Panc1 (cell line): ENCODE results near the gene CYCS. TPM values are rescaled to one million over a fixed set of nuclear protein-coding genes. Genes with fewer than 3 reads are reported as not detected.

ENCODE experiments used
- ATAC-seq: fragments of 200-7000 bp; cut with Tn5 transposase; 2 replicates; pipeline ENCODE4 v1.9.1; 2020; ENCODE audit warnings: mild to moderate bottlenecking, moderate library complexity
- BruUV-seq: library from RNA; stranded (reverse); fragments of 400-500 nt; replicated peaks from 2 replicates; lab custom pipeline; 2021; lab: Mats Ljungman, UMichigan
- CTCF ChIA-PET: fragments of 300-600 bp; sonication (Branson Sonifier 250); formaldehyde crosslinking; loops from one replicate; lab custom pipeline; 2022; ENCODE audit warnings: antibody characterized with exemption; lab: Charles Lee
- POLR2A ChIA-PET: fragments of 300-600 bp; sonication (Branson Sonifier 250); formaldehyde crosslinking; loops from one replicate; lab custom pipeline; 2022; ENCODE audit warnings: antibody characterized with exemption; lab: Charles Lee
- DNase-seq: peaks from one replicate; pipeline ENCODE4 v3.0.0-alpha.2; 2010; ENCODE audit warnings: low read depth, low spot score
- H3K27ac ChIP-seq: 2 replicates; pipeline ENCODE4 v1.5.1; 2011; ENCODE audit warnings: mild to moderate bottlenecking, low read length, inconsistent platforms
- H3K27me3 ChIP-seq: fragments of 200-500 bp; sonication (Bioruptor generic); 2 replicates; pipeline ENCODE4 v1.6.0; 2014; ENCODE audit warnings: low read length, inconsistent platforms; ENCODE audit not compliant: control insufficient read depth, insufficient read depth
- H3K36me3 ChIP-seq: fragments of 200-500 bp; sonication (Bioruptor generic); 2 replicates; pipeline ENCODE4 v1.5.1; 2014; ENCODE audit warnings: inconsistent platforms, mild to moderate bottlenecking, low read length, moderate library complexity; ENCODE audit not compliant: control insufficient read depth, insufficient read depth
- H3K4me1 ChIP-seq: 2 replicates; pipeline ENCODE4 v1.5.1; 2011; ENCODE audit warnings: inconsistent platforms, mild to moderate bottlenecking, low read length, moderate library complexity; ENCODE audit not compliant: control insufficient read depth, insufficient read depth
- H3K4me3 ChIP-seq, 2 experiments: 2 replicates each; pipeline ENCODE4 v1.5.1; 2011 to 2012; ENCODE audit warnings: low read depth in 2 of 2, low read length in 2 of 2, mild to moderate bottlenecking in 2 of 2, inconsistent platforms in 1 of 2, moderate library complexity in 1 of 2
- H3K9me3 ChIP-seq: fragments of 200-500 bp; sonication (Bioruptor generic); 2 replicates; pipeline ENCODE4 v1.5.1; 2014; ENCODE audit warnings: low read depth, mild to moderate bottlenecking, inconsistent platforms, low read length, moderate library complexity; ENCODE audit not compliant: control insufficient read depth, insufficient read depth
- CTCF ChIP-seq: fragments of 450-650 bp; IDR thresholded peaks from 2 replicates; pipeline ENCODE4 v1.5.1; 2017; ENCODE audit warnings: mild to moderate bottlenecking
- POLR2AphosphoS5 ChIP-seq: IDR thresholded peaks from 2 replicates; pipeline ENCODE4 v1.6.1; 2012; ENCODE audit warnings: mild to moderate bottlenecking, low read depth, low read length, moderate library complexity
- SIN3A ChIP-seq: IDR thresholded peaks from 2 replicates; pipeline ENCODE4 v1.6.1; 2012; ENCODE audit warnings: low read depth, mild to moderate bottlenecking, low read length, moderate library complexity, borderline replicate concordance; ENCODE audit not compliant: insufficient read depth
- TCF7L2 ChIP-seq: IDR thresholded peaks from 2 replicates; pipeline ENCODE4 v1.6.1; 2011; ENCODE audit warnings: mild to moderate bottlenecking, low read depth, low read length, inconsistent platforms
- in situ Hi-C: cut with HindIII; loops from 2 replicates; pipeline ENCODE4 v1.10.0; 2016; ENCODE audit warnings: low sequenced_read_pairs, low pct_unique_long_range_greater_than_20kb
- intact Hi-C: fragments of 100-400 bp; cut with micrococcal nuclease; formaldehyde crosslinking; loops from one replicate; pipeline ENCODE4 v1.10.0; 2022; ENCODE audit not compliant: unreplicated experiment
- total RNA-seq: library from RNA; stranded (reverse); gene quantifications from one replicate; pipeline ENCODE4 v1.2.1, GENCODE V29; 2021; ENCODE audit not compliant: unreplicated experiment
- TF ChIP-seq, protein P1 (sequence below), 2 experiments: IDR thresholded peaks; 2 replicates each; pipeline ENCODE4 v1.6.1; 2011 to 2012; ENCODE audit warnings: low read depth in 2 of 2, control low read depth in 1 of 2, low read length in 1 of 2, mild to moderate bottlenecking in 1 of 2, moderate library complexity in 1 of 2; ENCODE audit not compliant: insufficient read depth in 1 of 2

CYCS gene
- total RNA-seq, 1 experiment from 2014 or later: 245 TPM

- Histone ChIP-seq H3K4me3 (no peak overlapping the region), H3K4me1 (no peaks in the 10 kb centered on the region), H3K27ac (no peak overlapping the region), H3K27me3 (peaks cover 6% of the 10 kb centered on the region; the same call in 1 of the 2 replicates), H3K36me3 (no peaks in the 10 kb centered on the region), H3K9me3 (no peaks in the 10 kb centered on the region)
- TF ChIP-seq TCF7L2 (no peak), CTCF (no peak), POLR2AphosphoS5 (no peak), SIN3A (no peak)
- TF ChIP-seq, protein P1, sequence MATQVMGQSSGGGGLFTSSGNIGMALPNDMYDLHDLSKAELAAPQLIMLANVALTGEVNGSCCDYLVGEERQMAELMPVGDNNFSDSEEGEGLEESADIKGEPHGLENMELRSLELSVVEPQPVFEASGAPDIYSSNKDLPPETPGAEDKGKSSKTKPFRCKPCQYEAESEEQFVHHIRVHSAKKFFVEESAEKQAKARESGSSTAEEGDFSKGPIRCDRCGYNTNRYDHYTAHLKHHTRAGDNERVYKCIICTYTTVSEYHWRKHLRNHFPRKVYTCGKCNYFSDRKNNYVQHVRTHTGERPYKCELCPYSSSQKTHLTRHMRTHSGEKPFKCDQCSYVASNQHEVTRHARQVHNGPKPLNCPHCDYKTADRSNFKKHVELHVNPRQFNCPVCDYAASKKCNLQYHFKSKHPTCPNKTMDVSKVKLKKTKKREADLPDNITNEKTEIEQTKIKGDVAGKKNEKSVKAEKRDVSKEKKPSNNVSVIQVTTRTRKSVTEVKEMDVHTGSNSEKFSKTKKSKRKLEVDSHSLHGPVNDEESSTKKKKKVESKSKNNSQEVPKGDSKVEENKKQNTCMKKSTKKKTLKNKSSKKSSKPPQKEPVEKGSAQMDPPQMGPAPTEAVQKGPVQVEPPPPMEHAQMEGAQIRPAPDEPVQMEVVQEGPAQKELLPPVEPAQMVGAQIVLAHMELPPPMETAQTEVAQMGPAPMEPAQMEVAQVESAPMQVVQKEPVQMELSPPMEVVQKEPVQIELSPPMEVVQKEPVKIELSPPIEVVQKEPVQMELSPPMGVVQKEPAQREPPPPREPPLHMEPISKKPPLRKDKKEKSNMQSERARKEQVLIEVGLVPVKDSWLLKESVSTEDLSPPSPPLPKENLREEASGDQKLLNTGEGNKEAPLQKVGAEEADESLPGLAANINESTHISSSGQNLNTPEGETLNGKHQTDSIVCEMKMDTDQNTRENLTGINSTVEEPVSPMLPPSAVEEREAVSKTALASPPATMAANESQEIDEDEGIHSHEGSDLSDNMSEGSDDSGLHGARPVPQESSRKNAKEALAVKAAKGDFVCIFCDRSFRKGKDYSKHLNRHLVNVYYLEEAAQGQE (IDR thresholded peaks at IDR 0.05; ENCODE audit: insufficient read depth in 1 of 2, low read depth in 2 of 2, low read length in 1 of 2): no peak
- BruUV-seq: no TSS peak
- in situ Hi-C loops (no loop called here), intact Hi-C loops (loop anchor here (5.0 to 10.0 kb wide), 2 partner anchors 109 to 377 kb away; partner anchors contain the start of gene OSBPL3)
- DNase-seq (no peak), ATAC-seq (no peak)
- CTCF ChIA-PET: interaction anchor here (3.6 kb wide), 1 partner anchor 279 kb away, joined by 30 read pairs; no protein-coding TSS in a partner anchor
- POLR2A ChIA-PET: no interaction called here
These were observed 33.3 kb downstream of the CYCS start for GRCh38 chr7:25091779-25092178.

GRCh38 chr7:25091176-25091575 is 33.9 kb downstream of the CYCS start:
- ATAC-seq (no peak), DNase-seq (no peak)
- in situ Hi-C loops: no loop called here
- Histone ChIP-seq H3K27me3 (peaks cover 6% of the 10 kb centered on the region; the same call in 1 of the 2 replicates), H3K27ac (no peak overlapping the region), H3K4me1 (no peaks in the 10 kb centered on the region), H3K36me3 (no peaks in the 10 kb centered on the region), H3K9me3 (no peaks in the 10 kb centered on the region), H3K4me3 (no peak overlapping the region)
- intact Hi-C loops: loop anchor here (5.0 to 10.0 kb wide), 2 partner anchors 109 to 376 kb away; partner anchors contain the start of gene OSBPL3
- no TSS peak for BruUV-seq
- CTCF ChIA-PET: interaction anchor here (0.9 to 3.6 kb wide), 2 partner anchors 21 to 279 kb away, joined by 5 to 30 read pairs; no protein-coding TSS in a partner anchor
- POLR2A ChIA-PET: no interaction called here
- TF ChIP-seq POLR2AphosphoS5 (no peak), CTCF (no peak), SIN3A (no peak), TCF7L2 (no peak)
- TF ChIP-seq, protein P1 (IDR thresholded peaks at IDR 0.05; ENCODE audit: insufficient read depth in 1 of 2, low read depth in 2 of 2, low read length in 1 of 2): no peak
